GM18508 (cell line): Measurements from ENCODE around the gene TSC2.

Experiments used
- ATAC-seq: cut with Tn5 transposase; IDR thresholded peaks from one replicate; pipeline ENCODE4 v1.9.1; 2021; ENCODE audit warnings: moderate number of reproducible peaks; ENCODE audit not compliant: insufficient read depth, unreplicated experiment

Gene TSC2

DNA sequence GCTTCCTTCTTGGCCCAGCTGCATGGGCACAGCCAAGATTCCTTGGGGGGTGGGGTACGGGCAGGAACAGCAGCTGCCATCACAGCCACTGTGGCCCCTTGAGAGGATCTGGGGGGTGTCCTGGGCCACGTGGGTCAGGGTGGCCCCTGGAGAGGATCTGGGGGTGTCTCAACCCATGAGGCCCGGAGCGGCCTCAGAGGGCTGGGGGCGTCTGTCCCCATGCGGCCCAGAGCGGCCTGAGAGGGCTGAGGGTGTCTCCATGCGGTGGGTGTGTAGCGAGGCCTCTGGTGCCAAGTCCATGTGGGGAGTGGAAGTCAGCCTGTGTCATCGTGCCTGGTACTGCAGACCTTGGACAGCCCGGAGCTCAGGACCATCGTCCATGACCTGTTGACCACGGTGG, 13.7 kb downstream of the TSC2 start:
- ATAC-seq: no peak

DNA sequence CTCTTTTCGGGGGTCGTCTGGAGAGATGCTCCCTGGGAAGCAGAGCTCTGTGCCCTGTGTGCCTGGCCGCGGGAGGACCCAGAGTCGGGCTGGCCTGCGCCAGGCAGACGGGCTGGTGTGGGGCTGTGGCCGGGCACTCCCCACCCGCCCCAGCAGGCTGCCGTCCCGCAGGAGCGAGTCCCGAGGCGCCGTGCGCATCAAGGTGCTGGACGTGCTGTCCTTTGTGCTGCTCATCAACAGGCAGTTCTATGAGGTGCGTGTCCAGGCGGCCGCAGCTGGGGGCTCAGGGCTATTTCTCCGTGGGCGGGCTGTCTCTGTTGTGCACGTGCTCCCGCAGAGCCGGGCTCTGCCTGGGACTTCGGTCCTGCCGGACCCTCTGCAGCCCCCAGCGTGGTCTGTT, 15.0 kb downstream of the TSC2 start:
- ATAC-seq: no peak

DNA sequence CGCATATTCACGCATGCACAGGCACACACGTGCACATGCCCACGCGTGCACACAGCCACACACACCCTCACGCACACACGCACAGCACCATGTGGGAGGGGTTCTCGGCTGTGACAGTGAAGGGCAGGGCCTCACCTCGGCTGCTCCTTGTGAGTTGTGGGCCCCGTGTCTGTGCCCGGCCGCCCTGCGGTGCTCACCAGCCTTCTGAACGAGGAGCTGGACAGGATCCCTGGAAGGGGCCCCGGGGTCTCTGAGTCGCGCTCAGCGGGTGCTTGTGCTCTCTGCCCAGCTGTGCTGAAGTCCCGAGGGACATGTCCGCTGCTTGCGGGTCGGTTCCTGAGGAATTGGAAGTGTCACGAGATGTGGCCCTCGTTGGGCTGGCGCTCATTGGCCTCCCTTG, 16.1 kb downstream of the TSC2 start:
- ATAC-seq: no peak

DNA sequence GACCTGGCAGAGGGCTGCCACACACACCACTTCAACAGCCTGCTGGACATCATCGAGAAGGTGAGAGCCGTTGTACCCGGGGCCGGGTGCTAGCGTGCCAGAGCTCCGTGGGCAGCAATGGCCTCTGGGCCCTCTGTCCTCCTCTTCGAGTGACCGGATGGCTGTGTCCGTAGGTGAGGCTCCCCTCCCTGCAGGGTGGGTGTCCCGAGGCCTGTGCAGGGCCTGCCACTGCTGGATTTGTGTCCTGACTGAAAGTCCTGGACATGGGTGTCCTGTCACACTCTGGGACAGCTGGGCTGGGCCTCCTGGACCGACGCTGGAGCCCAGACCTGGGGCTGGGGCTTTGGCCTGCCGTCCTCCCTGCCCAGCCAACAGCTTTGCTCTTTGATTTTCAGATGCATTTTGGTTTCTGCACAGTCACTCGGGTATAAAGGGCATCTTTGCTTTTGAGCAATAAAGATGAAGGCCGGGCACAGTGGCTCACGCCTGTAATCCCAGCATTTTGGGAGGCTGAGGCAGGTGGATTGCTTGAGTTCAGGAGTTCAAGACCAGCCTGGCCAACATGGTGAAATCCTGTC, 16.7 kb downstream of the TSC2 start:
- no peak for ATAC-seq

DNA sequence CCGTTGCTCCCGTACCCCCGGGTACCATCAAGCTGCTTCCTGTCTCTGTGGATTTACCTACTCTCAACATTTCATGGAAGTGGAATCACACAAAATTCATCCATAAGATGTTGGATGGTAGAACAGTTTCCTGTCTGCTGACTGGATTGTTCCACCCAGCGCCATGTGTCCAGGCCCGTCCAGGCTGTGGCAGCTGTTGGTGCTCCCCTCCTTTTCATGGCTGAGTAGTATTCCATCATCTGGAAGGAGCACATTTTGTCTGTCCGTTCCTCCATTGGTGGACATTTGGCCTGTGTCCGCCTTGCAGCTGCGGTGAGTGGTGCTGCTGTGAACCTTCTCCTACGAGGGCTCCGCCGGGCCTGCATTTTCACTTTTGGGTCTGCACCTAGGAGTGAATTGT, 18.4 kb downstream of the TSC2 start:
- no peak for ATAC-seq

DNA sequence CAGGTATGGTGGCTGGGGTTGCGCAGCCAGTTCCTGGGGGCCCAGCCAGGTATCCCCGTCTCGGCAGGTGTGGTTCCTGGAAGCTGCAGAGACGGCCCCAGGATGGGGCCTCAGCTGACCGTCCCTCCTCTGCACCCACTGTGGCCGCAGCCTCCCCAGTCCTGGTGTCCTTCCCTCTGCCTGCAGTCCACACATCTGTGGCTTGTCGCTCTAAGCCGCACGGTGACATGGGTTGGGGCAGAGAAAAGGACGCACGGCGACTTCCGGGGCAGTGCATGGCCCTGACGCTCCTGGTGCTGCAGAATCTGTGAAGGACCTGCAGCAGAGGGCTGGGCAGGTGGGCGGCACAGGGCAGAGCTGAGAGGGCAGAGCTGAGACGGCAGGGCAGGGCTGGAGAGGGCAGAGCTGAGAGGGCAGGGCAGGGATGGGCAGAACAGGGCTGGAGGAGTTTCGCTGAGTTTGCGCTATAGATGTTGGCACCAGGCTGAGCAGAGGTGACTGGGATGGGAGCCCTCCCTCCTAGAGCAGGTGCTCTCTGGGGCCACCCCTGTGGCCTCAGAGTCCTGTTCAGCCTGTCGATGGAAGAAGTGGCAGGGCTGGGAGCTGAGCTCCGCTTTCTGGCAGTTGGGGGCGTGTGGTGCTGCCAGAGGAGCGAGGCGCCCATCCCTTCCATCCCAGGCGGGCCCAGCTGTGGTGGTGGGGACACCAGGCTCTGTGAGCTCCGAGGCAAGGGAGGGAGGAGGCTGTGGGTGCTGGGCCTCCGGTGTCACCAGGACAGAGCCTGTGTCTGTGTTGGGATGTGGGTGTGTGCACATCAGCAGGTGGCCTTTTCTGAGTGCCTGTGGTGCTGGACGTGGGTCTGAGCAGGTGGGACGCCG, 23.0 kb downstream of the TSC2 start:
- ATAC-seq: no peak

DNA sequence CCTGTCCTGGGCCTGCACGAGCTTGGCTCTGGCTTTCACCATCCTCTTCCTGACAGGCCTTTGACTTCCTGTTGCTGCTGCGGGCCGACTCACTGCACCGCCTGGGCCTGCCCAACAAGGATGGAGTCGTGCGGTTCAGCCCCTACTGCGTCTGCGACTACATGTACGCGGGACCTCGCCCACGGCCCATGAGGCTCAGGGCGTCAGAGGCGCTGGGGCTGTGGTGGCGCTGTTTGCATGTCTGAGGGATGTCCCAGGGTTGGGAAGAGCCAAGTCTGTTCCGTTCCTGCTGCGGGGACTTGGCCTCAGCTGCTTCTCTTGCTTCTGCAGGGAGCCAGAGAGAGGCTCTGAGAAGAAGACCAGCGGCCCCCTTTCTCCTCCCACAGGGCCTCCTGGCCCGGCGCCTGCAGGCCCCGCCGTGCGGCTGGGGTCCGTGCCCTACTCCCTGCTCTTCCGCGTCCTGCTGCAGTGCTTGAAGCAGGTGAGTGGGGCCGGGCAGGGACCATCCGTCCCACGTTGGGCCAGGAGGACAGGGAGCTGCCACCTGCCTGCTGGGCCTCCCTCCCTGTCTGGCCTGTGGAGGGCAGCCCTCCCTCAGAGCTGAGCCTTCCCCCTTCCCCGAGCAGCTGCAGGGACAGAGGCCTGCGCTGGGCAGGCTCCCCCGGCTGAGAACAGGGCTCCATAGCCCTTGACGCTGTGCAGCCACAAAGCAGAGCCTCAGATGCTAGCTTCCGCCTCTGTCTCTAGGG, 23.8 kb downstream of the TSC2 start:
- no peak for ATAC-seq

DNA sequence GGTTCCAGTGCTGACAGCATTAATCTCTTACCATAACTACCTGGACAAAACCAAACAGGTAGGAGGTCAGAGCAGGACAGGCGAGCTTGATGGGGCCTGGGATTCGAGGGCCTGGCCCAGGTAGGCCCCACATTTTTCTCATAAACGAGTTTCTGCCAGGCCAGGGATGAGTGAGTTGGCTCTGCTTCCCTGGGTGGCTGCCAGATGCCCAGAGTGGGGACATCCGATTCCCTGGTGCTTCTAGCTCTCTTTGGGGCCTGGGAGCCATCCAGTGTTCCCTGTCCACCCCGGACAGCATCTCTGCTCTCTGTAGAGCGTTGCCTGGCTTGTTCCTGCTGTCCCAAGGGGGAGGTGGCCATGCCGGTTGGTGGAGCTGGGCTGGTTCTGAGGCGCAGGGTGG, 25.1 kb downstream of the TSC2 start:
- ATAC-seq: no peak

DNA sequence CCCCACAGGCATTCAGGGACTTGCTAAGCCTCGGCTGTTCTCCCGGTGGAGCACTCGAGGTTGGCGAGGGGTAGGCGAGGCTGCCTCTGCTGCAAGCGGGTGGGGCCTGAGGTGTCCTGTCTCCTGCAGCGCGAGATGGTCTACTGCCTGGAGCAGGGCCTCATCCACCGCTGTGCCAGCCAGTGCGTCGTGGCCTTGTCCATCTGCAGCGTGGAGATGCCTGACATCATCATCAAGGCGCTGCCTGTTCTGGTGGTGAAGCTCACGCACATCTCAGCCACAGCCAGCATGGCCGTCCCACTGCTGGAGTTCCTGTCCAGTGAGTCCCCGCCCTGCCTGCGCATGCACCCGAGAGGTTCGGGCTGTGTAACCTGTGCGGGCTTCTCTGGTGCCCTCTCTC, 26.3 kb downstream of the TSC2 start:
- no peak for ATAC-seq

DNA sequence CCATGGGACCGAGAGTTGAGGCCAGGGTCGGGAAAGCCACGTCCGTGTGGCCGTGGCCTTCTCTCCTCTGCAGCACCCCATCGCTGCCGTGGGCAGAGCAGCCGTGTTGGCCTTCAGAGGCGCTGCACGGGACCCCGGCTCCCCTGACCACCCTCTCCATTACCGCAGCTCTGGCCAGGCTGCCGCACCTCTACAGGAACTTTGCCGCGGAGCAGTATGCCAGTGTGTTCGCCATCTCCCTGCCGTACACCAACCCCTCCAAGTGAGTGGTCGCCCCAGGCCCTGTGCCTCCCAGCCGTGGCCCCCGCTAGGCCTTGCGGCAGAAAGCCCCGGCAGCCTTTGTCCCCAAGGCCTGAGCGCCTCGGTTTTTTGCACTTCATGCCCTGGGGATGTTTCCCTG, 27.8 kb downstream of the TSC2 start:
- ATAC-seq: no peak

DNA sequence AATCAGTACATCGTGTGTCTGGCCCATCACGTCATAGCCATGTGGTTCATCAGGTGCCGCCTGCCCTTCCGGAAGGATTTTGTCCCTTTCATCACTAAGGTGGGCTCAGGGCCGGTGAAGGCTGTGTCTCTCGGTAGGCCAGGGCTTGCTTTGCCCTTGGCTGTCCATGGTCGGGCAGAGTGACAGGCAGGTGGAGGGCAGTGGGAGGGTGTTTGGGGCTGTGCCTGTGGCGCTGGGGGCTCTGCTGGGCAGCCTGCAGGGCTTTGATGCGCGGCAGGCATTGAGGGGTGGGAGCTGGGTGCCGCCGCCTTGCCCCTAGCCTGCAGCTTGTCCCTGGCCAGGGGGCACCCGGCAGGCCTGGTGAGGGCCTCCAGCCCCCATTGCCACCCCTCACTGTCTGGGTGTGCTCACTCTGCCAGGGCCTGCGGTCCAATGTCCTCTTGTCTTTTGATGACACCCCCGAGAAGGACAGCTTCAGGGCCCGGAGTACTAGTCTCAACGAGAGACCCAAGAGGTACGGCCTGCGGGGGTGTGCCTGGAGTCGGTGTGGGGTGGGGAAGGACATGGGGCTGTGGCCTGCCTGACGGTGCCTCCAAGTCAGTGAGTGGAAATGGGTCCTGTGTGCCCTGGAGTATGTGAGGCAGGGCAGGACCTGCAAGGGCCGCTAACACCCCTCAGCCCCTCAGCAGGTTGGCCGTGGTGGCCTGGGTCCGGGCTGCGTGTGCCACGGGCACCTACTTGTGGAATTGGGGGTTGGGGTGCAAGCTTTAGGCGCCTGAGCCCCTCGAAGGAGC, 28.5 kb downstream of the TSC2 start:
- no peak for ATAC-seq

DNA sequence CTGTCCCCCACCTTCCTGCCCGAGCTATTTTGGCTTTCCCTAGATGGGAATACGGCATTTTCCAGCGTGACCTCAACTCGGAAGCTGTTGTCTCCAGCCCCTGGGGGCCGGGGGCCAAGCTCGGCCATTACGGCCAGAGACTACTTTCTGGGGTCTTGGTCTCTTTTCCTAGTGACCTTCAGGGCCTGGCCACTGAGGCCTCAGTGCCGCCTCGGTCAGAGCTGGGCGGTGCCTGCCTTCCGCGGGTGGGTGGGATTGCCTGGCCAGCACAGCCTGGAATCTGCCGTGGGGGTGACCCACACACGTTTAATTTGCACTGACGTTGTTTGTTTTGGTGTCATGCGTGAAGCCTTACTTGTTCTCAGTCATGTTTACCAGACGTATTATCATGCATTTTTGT, 29.2 kb downstream of the TSC2 start:
- ATAC-seq: no peak

DNA sequence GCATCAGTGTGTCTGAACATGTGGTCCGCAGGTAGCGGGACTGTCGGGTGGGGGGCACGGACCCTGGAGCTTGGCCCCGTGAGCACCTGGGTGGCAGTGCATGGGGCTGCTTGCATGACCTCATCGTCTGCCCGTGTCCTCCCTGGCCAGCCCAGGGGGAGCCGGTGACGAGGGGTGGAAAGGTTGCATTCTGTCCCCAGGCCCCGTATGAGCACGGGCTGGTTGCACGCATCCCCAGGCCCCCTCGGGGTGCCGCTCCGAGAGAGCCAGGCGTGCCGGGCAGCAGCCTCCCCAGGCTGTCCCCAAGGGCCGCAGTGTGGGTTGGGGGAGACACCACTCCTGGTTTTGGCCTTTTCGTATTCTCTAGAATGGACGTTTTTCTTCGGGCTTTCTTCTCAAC, 29.9 kb downstream of the TSC2 start:
- ATAC-seq: no peak

DNA sequence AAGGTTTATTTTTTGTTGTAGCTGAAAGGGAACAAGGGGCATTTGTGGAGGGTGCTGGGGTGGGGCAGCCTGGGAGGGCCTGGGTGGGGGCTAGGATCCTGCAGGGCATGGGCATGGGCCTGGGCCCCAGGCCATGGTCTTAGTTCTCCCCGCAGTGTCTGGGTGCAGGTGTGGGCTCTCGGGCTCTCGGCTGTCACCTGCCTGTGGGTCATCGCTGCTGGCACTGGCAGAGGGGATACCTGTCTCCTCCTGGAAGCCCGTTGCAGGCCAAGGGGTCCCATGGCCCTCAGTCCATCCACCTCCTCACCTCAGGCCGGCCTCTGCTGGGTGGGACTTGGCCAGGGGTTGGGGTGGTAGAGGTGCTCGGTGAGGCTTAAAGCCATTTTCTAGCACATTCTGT, 30.3 kb downstream of the TSC2 start:
- ATAC-seq: no peak

DNA sequence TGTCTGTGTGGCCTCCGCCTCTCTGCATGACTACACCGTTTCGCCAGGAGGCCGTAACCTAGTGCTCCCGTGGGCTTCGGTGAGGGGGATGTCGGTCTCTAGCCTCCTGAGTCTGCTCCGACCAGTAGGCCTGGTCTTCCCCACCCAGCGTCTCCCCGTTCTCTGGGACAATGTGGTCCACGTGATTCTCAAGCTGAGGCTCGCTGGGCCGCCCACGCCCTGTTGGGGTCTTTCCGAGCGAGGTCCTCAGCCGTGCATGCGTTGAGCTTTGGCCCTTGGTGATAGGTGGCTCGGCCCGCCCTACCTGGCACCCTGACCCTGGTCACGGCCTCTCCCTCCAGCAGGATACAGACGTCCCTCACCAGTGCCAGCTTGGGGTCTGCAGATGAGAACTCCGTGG, 30.9 kb downstream of the TSC2 start:
- no peak for ATAC-seq

DNA sequence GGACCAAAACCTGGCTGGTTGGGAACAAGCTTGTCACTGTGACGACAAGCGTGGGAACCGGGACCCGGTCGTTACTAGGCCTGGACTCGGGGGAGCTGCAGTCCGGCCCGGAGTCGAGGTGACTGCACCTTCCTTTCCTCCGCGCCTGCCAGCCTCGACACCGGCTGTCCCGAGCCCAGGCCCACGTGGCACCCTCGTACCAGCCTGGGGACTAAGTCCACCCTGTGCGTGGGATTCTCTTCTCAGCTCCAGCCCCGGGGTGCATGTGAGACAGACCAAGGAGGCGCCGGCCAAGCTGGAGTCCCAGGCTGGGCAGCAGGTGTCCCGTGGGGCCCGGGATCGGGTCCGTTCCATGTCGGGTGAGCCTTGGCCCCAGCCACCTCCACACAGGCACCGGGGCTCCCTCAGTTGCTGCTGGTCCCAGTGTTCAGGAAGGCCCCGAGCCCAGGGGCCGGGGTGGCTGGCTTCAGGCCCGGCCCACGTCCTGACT, 31.6 kb downstream of the TSC2 start:
- no peak for ATAC-seq

DNA sequence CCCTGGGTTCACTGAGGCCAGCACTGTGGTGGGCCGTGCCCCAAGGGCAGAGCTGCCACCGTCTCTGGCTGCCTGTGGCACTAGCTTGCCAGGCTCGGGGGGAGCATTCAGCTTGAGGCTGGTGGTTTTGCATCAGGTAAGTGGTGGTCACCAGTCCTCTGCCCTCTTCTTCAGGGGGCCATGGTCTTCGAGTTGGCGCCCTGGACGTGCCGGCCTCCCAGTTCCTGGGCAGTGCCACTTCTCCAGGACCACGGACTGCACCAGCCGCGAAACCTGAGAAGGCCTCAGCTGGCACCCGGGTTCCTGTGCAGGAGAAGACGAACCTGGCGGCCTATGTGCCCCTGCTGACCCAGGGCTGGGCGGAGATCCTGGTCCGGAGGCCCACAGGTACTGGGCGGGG, 32.2 kb downstream of the TSC2 start:
- ATAC-seq: no peak

DNA sequence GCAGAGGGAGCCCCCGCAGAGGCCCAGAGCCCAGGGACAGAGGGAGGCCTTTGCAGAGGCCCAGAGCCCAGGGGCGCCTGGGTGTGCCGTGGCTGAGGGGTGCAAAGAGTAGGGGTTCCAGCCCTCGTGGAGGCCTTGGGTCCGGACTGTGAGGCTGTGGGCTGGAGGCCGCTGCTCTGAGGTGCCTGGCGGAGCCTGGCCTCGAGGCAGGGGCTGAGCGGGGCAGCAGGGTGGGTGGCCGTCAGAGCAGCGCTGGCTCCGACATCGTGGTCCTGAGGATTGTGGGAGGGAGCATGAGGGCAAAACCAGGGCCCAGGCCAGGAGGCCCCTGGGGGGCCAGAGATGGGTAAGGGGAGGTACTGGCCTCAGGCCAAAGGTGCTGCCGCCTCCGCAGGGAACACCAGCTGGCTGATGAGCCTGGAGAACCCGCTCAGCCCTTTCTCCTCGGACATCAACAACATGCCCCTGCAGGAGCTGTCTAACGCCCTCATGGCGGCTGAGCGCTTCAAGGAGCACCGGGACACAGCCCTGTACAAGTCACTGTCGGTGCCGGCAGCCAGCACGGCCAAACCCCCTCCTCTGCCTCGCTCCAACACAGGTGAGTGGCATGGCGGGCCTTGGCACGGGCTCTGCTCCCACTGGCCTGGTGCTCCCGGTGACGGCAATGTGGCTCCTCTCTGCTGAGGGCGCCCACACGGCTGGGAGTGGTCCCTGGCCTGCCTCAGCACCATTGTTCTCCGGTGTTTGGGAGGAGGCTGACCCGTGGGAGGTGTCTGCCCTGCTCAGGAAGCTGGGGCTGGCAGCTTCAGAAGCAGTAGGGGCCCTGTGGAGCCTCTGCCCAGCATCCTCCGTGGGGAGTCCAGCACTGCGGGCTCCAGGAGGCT, 33.7 kb downstream of the TSC2 start:
- no peak for ATAC-seq

DNA sequence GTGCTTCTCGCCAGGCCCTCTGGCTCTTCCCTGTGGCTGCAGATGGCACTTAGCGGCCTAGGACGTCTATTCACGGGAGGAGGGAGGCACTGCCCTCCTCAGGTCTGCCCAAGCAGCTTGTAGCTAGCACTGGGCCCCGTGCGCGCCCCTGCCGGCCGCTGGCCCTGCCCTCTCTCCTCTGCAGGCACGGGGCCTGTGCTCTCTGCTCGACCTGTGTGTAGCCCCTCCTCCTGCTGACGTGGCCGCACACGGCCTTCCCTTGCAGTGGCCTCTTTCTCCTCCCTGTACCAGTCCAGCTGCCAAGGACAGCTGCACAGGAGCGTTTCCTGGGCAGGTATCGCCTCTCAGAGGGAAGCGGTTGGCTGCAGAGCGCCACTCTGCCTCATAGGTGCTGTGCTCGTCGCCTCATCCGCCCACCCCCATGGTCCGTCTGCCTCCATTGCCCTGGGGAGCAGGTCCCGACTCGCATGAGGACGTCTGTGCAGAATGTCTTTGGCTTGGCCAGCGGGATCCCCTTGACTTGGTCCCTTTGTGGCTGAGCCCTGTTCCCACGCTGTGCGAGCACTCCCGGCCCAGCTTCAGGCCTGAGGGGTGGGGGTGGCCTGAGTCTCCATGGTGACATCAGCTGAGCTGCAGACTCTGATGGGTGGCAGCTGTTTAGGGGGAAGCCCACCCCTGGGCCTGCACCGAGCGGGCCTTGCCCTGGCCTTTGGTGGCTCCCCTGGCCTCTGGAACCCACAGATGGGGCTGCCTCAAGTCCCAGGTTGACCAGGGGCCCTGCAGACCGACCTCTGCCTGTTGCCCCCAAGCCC, 34.6 kb downstream of the TSC2 start:
- no peak for ATAC-seq
